ENCODE measurements around the gene ITGAE. TPM values are rescaled to one million over a fixed set of nuclear protein-coding genes. Genes with fewer than 3 reads are reported as not detected.

The ITGAE gene
- total RNA-seq, 1 donor from 2014 or later, result 13.3 TPM

GRCh38 chr17:3821101-3821500, 20.1 kb upstream of the ITGAE start:
- no peak for DNase-seq (ENCODE audit: extremely low read depth, low read depth, low spot score)

DNA sequence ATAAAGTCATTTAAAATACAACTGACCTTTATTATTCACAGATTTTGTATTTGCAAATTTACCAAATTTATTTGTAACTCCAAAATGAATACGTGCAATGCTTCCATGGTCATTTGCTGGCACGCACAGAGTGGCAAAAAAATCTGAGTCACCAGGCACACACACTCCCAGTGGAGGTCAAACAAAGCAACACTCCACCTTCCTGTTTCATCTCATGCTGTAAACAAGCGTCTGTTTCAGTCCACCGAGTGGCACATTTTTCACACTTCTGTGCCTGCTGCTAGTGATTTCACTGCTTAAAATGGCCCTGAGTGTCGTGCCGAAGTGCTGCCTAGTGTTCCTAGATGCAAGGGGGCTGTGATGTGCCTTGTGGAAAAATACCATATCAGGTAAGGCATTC, 17.8 kb upstream of the ITGAE start:
- DNase-seq (ENCODE audit: extremely low read depth, low read depth, low spot score), result peak; percentile 23

DNA sequence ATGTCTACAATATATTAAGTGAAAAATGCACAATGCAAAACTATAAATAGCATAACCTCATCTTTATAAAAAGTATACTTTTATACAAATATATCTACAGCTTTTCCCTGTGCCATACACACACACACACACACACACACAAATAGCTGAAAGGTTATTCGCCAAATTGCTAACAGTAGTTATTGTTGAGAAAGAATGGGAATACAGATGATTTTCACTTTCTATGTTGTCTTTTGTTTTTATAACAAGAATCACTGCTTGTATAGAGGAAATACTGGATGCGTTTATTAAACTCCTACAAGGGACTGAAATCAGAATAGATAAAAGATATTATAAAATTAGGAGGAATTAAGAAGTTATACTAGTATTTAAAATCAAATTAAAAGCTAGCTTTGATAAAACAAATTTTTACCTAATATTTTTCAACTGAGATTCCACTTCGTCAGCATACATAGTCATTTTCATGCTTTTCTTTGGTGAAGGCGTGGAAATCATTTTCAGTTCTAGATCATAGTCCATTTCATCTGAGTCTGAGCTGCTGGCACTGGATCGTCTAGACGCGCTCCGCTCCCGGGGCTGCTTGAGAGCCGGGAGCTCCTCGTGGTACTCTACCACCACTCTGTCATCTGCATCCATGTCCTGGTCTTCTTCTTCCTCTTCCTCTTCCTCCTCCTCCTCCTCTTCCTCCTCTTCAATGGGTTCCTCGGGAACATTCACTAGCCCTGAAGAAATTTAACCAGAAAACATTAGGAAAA, 17.0 kb upstream of the ITGAE start:
- no peak for DNase-seq (ENCODE audit: extremely low read depth, low read depth, low spot score)

- DNase-seq (ENCODE audit: extremely low read depth, low read depth, low spot score), result no peak
Measured at GRCh38 chr17:3815925-3816324, 14.9 kb upstream of the ITGAE start.

DNA sequence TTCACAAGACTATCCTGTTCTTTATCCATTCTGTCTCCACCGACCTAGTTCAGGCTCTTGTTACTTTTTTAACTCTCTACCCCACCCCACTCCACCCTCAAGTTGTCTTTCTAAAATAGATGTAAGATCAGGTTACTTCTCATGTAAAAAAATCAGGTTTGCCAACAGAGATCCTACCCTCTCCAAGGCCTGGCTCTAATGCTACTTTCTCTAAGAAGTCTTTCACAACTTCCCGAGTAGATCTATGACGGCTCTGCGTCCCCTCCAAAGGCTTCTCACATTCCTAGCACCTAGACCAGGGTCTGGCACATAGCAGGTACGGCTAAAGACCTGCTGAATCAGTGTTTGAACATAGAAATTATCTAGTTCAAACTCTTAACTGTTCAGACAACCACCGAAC, 14.1 kb upstream of the ITGAE start:
- DNase-seq (ENCODE audit: extremely low read depth, low read depth, low spot score), result no peak

GRCh38 chr17:3814361-3814760, 13.4 kb upstream of the ITGAE start:
- DNase-seq (ENCODE audit: extremely low read depth, low read depth, low spot score), result no peak

GRCh38 chr17:3813171-3813570, 12.2 kb upstream of the ITGAE start:
- DNase-seq (ENCODE audit: extremely low read depth, low read depth, low spot score), result no peak

DNA sequence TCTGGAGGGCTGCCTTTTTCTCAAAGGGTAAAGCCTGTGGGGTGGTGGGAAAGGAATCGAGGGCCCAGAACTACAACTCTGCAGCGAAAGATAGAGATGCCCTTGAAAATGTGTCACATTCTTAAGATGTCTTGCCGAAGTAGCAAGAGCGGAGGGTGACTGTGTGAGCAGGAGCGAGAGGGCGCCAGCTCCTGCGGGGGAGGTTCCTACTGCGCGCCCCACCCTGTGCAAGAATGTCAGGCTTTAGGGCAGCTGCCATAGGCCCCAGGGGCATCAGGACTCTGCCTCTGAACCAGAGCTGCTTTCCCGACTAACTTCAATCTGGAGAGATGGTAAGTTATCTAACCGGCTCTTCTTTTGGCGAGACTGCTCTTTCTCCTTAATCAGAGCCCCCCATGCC, 11.8 kb upstream of the ITGAE start:
- no peak for DNase-seq (ENCODE audit: extremely low read depth, low read depth, low spot score)

GRCh38 chr17:3812284-3812683, 11.3 kb upstream of the ITGAE start:
- DNase-seq (ENCODE audit: extremely low read depth, low read depth, low spot score), result no peak

DNA sequence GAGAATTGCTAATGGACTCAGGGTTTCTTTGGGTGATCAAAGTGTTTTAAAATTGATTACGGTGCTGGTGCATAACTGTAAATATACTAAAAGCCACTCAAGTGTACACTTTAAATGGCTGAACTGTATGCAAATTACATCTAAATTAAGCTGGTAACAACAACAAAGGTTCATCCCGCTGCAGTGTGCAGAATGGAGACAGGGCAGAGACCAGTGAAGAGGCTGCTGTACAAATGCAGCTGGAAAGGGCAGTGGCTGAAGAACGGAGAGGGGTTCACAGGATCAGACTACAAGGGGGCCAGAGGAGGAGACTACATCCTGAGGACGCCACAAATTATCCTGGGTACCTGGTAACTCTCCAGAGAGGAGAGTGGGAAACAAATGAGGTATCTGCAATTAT, 9.0 kb upstream of the ITGAE start:
- no peak for DNase-seq (ENCODE audit: extremely low read depth, low read depth, low spot score)

DNA sequence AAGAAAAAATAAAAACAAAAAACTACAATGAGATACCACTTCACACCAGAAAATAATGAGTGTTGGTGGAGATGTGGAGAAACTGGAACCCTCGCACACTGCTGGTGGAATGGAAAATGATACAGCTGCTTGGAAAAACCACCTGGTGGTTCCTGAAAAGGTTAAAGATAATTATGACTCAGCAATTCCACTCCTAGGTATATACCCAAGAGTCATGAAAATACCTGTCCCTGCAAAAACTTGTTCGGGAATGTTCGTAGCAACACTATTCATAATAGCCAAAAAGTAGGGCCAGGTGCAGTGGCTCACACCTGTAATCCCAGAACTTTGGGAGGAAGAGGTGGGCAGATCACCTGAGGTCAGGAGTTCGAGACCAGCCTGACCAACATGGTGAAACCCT, 8.1 kb upstream of the ITGAE start:
- DNase-seq (ENCODE audit: extremely low read depth, low read depth, low spot score), result no peak

DNA sequence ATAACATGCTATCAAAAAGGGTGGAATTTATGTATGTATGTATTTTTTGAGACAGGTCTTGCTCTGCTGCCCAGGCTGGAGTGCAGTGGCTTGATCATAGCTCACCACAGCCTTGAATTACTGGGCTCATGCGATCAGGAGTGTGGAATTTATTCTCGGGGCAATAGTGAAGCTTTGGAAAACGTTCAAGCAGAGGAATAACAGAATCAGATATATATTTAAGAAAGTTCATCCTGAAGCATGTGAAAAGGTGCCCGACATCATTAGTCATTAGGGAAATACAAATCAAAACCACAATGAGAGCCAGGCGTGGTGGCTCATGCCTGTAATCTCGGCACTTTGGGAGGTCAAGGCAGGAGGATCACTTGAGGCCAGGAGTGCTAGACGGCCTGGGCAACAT, 7.7 kb upstream of the ITGAE start:
- no peak for DNase-seq (ENCODE audit: extremely low read depth, low read depth, low spot score)

GRCh38 chr17:3805581-3805980, 4.6 kb upstream of the ITGAE start:
- no peak for DNase-seq (ENCODE audit: extremely low read depth, low read depth, low spot score)

GRCh38 chr17:3804503-3804931, 3.5 kb upstream of the ITGAE start:
- DNase-seq (ENCODE audit: extremely low read depth, low read depth, low spot score), result no peak

DNA sequence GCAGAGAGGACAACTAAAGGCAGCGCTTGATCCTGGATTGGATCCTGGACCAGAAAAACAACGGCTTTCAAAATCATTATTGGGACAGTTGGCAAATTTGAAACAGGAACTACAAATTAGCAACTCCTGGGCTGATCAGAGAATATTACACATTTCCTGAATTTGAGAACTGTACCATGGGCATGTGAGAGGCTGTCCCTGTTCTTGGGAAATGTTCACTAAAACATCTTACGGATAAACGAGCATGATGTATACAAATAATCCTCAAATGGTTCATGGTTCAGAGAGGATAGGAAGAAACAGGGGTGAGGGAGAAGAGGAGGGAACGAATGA, 2.3 kb upstream of the ITGAE start:
- no peak for DNase-seq (ENCODE audit: extremely low read depth, low read depth, low spot score)

DNA sequence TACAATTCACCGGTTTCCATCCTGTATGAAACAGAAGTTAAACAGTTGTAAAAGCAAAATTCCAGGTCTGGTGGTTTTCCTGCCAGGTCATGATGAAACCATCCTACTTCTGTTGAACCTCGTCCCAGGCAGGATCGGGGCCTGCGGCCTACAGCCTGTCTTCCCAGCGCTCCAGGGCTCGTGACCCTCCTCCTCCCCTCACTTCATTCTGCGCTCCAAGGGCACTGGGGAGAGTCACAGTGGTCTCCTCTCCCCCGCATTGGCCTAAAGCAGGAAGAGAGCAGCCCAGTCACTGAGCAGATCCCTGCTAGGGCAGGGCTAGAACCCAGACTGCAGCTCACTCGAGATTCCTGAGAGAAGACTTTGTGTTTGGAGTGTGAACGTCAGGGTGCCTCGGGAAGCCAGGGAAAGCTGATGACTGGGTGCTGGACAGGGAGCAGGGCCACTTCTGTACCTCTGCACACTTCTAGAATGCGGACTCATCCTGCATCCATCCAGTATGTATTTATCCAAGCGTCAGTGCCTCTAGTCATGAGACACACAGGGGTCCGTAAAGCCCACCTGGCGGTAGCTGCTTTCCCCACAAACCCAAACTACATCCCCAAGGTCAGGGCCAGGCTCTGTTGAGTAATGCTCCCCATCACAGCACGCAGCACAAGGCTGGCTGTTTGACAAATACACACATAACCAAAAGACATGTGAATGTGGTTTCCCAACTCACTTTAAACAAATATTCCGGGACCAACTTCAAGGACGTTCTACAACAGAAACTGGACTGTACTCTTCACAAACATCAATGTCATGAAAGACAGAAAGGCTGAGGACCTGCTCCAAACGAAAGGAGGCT, 1.7 kb upstream of the ITGAE start:
- no peak for DNase-seq (ENCODE audit: extremely low read depth, low read depth, low spot score)

GRCh38 chr17:3801792-3802191, 804 bp upstream of the ITGAE start:
- no peak for DNase-seq (ENCODE audit: extremely low read depth, low read depth, low spot score)

GRCh38 chr17:3801347-3801746, 359 bp upstream of the ITGAE start:
- no peak for DNase-seq (ENCODE audit: extremely low read depth, low read depth, low spot score)

GRCh38 chr17:3799181-3799945, 1.6 kb downstream of the ITGAE start:
- DNase-seq (ENCODE audit: extremely low read depth, low read depth, low spot score), result no peak

DNA sequence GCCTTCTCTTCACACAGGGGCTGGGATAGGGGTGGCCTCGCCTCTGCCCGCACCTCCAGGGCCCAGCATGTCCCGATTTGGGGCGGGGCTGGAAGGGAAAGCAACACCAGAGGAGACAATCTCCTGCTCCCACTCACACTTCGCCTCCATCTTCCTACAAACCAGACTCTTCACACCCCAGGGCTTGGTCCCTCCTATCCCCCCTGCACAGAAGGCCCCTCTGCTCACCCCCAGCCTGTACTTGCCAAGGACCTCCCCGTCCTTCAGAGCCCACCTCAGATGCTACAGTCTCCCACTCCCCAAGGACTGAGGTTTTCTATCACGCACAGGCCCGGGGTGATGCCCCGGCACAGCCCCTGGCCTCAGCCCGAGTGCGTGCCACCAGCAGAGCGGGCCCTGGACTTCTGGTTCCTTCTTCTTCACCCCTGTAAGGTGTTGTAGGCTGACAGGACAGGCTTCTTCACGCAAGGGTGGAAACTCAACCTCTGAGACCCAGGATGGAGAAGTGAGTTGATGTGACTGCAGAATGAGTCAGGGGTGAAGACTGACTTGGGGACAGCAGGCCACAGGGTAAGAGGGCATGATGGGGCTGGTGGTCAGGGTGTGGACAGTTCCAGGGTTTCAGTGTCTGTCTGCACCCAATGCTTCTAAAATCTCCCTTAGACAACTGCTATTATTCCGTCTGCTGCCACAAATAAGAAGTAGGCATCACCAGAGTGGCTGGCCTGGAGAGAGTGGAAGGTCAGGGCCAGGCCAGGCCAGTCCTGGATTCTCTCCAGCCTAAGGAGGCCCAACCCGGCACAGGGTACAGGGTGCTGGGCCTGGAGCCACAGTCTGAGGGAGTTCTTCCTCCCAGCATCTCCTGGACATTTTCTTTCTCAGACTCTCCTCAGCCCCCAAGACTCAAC, 2.5 kb downstream of the ITGAE start:
- DNase-seq (ENCODE audit: extremely low read depth, low read depth, low spot score), result no peak

GRCh38 chr17:3796822-3797170, 4.2 kb downstream of the ITGAE start:
- no peak for DNase-seq (ENCODE audit: extremely low read depth, low read depth, low spot score)

All from glomerular endothelial cell (primary cell).